H1 (cell line): ENCODE results near the gene INPP5E. TPM values are rescaled to one million over a fixed set of nuclear protein-coding genes. Genes with fewer than 3 reads are reported as not detected.

ENCODE experiments used
- CHD7 ChIP-seq: fragments of 300-600 bp; sonication (generic); IDR thresholded peaks from 2 replicates; pipeline ENCODE4 v1.7.1; 2012; ENCODE audit warnings: low read length, moderate library complexity, mild to moderate bottlenecking, inconsistent platforms; ENCODE audit not compliant: insufficient replicate concordance
- POLR2A ChIP-seq, 2 experiments: IDR thresholded peaks; 1 replicate in 1 of 2; 2 replicates in 1 of 2; pipeline ENCODE4 v1.6.1; 2011; ENCODE audit warnings: low read depth in 2 of 2, low read length in 2 of 2, mild to moderate bottlenecking in 2 of 2; ENCODE audit errors: control extremely low read depth in 1 of 2
- polyA plus RNA-seq, 7 experiments: library from polyadenylated mRNA; depleted of rRNA in 3 of 7; stranded (reverse) in 5 of 7; unstranded in 2 of 7; fragments of >200 nt in 5 of 7; fragments of 200-250 nt in 2 of 7; gene quantifications; 1 replicate in 5 of 7; 2 replicates in 1 of 7; 4 replicates in 1 of 7; pipeline versions ENCODE4 v1.2.1 to v1.2.3, GENCODE V29; 2011 to 2013; ENCODE audit warnings: missing spikeins in 2 of 7, mixed read lengths in 2 of 7
- total RNA-seq: library from RNA; stranded (reverse); fragmentation: NEBNext Ultra II Directional; extraction: Animal tissue kit (Norgen Biotek cat#: 25700); gene quantifications from 2 replicates; pipeline ENCODE4 v1.2.1, GENCODE V29; 2021

The INPP5E gene
- total and polyA plus RNA-seq, 2 of the 8 experiments (the other 6 are each of a cell fraction or from before 2014, with no cell fraction given) = 8.7 to 11.3 TPM

GRCh38 chr9:136379003-136379287, 60.7 kb downstream of the INPP5E start (continued):
- TF ChIP-seq CHD7 (no peak), POLR2A (IDR thresholded peaks at IDR 0.05; ENCODE audit: control extremely low read depth in 1 of 2, low read depth in 2 of 2, low read length in 2 of 2) (no peak)
